Neural progenitor cell (in vitro differentiated cells): ENCODE measurements around the gene DLG3. TPM values are rescaled to one million over a fixed set of nuclear protein-coding genes. Genes with fewer than 3 reads are reported as not detected.

Experiments
- DNase-seq: peaks from one replicate; pipeline ENCODE4 v3.0.0-alpha.2; 2016; ENCODE audit warnings: low spot score
- H2AFZ ChIP-seq: fragments of 200-600 bp; sonication (generic); replicated peaks from 2 replicates; pipeline ENCODE4 v1.6.1; 2016; ENCODE audit warnings: antibody characterized with exemption
- H3F3A ChIP-seq: fragments of 200-600 bp; sonication (generic); 2 replicates; pipeline ENCODE4 v1.6.1; 2016; ENCODE audit warnings: antibody characterized with exemption, low read depth
- H3K27ac ChIP-seq: fragments of 200-600 bp; sonication (generic); 2 replicates; pipeline ENCODE4 v1.5.1; 2016; ENCODE audit warnings: mild to moderate bottlenecking
- H3K27me3 ChIP-seq: fragments of 200-600 bp; sonication (generic); 2 replicates; pipeline ENCODE4 v1.6.1; 2016; ENCODE audit warnings: mild to moderate bottlenecking, moderate library complexity
- H3K36me3 ChIP-seq: fragments of 200-600 bp; sonication (generic); 2 replicates; pipeline ENCODE4 v1.5.1; 2016
- H3K4me1 ChIP-seq: fragments of 200-600 bp; sonication (generic); 2 replicates; pipeline ENCODE4 v1.6.1; 2016; ENCODE audit warnings: mixed run types
- H3K4me2 ChIP-seq: fragments of 200-600 bp; sonication (generic); 2 replicates; pipeline ENCODE4 v1.6.1; 2016
- H3K4me3 ChIP-seq: fragments of 200-600 bp; sonication (generic); 2 replicates; pipeline ENCODE4 v1.5.1; 2016
- H3K79me2 ChIP-seq: fragments of 200-600 bp; sonication (generic); 2 replicates; pipeline ENCODE4 v1.6.1; 2016; ENCODE audit warnings: low read depth
- H3K9ac ChIP-seq: fragments of 200-600 bp; sonication (generic); 2 replicates; pipeline ENCODE4 v1.6.1; 2016
- H3K9me3 ChIP-seq: fragments of 200-600 bp; sonication (generic); 2 replicates; pipeline ENCODE4 v1.5.1; 2016; ENCODE audit warnings: low read depth
- H4K20me1 ChIP-seq: fragments of 200-600 bp; sonication (generic); 2 replicates; pipeline ENCODE4 v1.6.1; 2016; ENCODE audit warnings: low read depth
- H3K27ac Mint-ChIP-seq: 3 replicates; pipeline ENCODE4 v1.8.0; 2021; ENCODE audit warnings: mixed read lengths
- H3K27me3 Mint-ChIP-seq: 2 replicates; pipeline ENCODE4 v1.8.0; 2022; ENCODE audit warnings: low read depth, mild to moderate bottlenecking, inconsistent platforms, moderate library complexity, mixed read lengths; ENCODE audit not compliant: insufficient read depth
- H3K36me3 Mint-ChIP-seq: 3 replicates; pipeline ENCODE4 v1.8.0; 2021; ENCODE audit warnings: mixed read lengths
- H3K4me1 Mint-ChIP-seq: 3 replicates; pipeline ENCODE4 v1.8.0; 2021; ENCODE audit warnings: mixed read lengths
- H3K4me3 Mint-ChIP-seq: 3 replicates; pipeline ENCODE4 v1.8.0; 2021; ENCODE audit warnings: mild to moderate bottlenecking, moderate library complexity, mixed read lengths
- H3K9me3 Mint-ChIP-seq: 3 replicates; pipeline ENCODE4 v1.8.0; 2020; ENCODE audit warnings: mixed read lengths
- EZH2 ChIP-seq: fragments of 200-600 bp; sonication (generic); IDR thresholded peaks from 2 replicates; pipeline ENCODE4 v1.6.1; 2017; ENCODE audit warnings: antibody characterized with exemption, mild to moderate bottlenecking, moderate library complexity
- EZH2phosphoT487 ChIP-seq: fragments of 200-600 bp; sonication (generic); IDR thresholded peaks from 2 replicates; pipeline ENCODE4 v1.6.1; 2017; ENCODE audit warnings: antibody characterized with exemption
- total RNA-seq: library from RNA; depleted of rRNA; stranded (reverse); fragments of >200 nt; gene quantifications from 2 replicates; pipeline ENCODE4 v1.2.3, GENCODE V29; 2015; ENCODE audit warnings: low replicate concordance
- TF ChIP-seq, protein P1 (sequence below): fragments of 200-600 bp; sonication (generic); IDR thresholded peaks from 2 replicates; pipeline ENCODE4 v1.5.1; 2017; ENCODE audit warnings: antibody characterized with exemption, mild to moderate bottlenecking

Gene DLG3
- total RNA-seq, 1 donor from 2014 or later = 90.5 TPM

- H3F3A ChIP-seq = no peaks in the 10 kb centered on the region
- no peak overlapping the region for H3K9ac ChIP-seq
- no peaks in the 10 kb centered on the region for H4K20me1 ChIP-seq
- no peak overlapping the region for H3K27ac Mint-ChIP-seq
- no peaks in the 10 kb centered on the region for H3K36me3 Mint-ChIP-seq
- H3K4me1 ChIP-seq = no peaks in the 10 kb centered on the region
- H3K27me3 ChIP-seq = no peaks in the 10 kb centered on the region
- peaks cover 5% of the 10 kb centered on the region for H3K27me3 Mint-ChIP-seq
- H3K4me2 ChIP-seq = no peak overlapping the region
- no peaks in the 10 kb centered on the region for H3K4me1 Mint-ChIP-seq
- H3K27ac ChIP-seq = no peak overlapping the region
- no peak for DNase-seq
- no peak overlapping the region for H2AFZ ChIP-seq
- no peaks in the 10 kb centered on the region for H3K36me3 ChIP-seq
- H3K79me2 ChIP-seq = no peaks in the 10 kb centered on the region
- TF ChIP-seq, protein P1, sequence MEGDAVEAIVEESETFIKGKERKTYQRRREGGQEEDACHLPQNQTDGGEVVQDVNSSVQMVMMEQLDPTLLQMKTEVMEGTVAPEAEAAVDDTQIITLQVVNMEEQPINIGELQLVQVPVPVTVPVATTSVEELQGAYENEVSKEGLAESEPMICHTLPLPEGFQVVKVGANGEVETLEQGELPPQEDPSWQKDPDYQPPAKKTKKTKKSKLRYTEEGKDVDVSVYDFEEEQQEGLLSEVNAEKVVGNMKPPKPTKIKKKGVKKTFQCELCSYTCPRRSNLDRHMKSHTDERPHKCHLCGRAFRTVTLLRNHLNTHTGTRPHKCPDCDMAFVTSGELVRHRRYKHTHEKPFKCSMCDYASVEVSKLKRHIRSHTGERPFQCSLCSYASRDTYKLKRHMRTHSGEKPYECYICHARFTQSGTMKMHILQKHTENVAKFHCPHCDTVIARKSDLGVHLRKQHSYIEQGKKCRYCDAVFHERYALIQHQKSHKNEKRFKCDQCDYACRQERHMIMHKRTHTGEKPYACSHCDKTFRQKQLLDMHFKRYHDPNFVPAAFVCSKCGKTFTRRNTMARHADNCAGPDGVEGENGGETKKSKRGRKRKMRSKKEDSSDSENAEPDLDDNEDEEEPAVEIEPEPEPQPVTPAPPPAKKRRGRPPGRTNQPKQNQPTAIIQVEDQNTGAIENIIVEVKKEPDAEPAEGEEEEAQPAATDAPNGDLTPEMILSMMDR = no peak
- TF ChIP-seq EZH2phosphoT487 (no peak), EZH2 (no peak)
- H3K4me3 Mint-ChIP-seq = no peak overlapping the region
- no peak overlapping the region for H3K4me3 ChIP-seq
- peaks cover 4% of the 10 kb centered on the region for H3K9me3 Mint-ChIP-seq
- peaks cover 2% of the 10 kb centered on the region for H3K9me3 ChIP-seq
Observed at GRCh38 chrX:70553516-70553915, 108.9 kb downstream of the DLG3 start.

GRCh38 chrX:70554081-70554480 lies 109.4 kb downstream of the DLG3 start:
- TF ChIP-seq, protein P1 = peak; percentile 19
- no peak for TF ChIP-seq EZH2
- Mint-ChIP-seq H3K4me3 (no peak overlapping the region), H3K36me3 (no peaks in the 10 kb centered on the region), H3K27me3 (peaks cover 5% of the 10 kb centered on the region), H3K4me1 (no peaks in the 10 kb centered on the region), H3K9me3 (peaks cover 4% of the 10 kb centered on the region), H3K27ac (no peak overlapping the region)
- Histone ChIP-seq H4K20me1 (no peaks in the 10 kb centered on the region), H3K9ac (no peak overlapping the region), H3K4me3 (no peak overlapping the region), H3K27me3 (no peaks in the 10 kb centered on the region), H3F3A (no peaks in the 10 kb centered on the region), H3K4me1 (no peaks in the 10 kb centered on the region), H3K36me3 (no peaks in the 10 kb centered on the region), H3K9me3 (peaks cover 5% of the 10 kb centered on the region), H3K79me2 (no peaks in the 10 kb centered on the region), H2AFZ (no peak overlapping the region), H3K27ac (no peak overlapping the region), H3K4me2 (no peak overlapping the region)
- no peak for DNase-seq

- no peaks in the 10 kb centered on the region for H4K20me1 ChIP-seq
- no peak for TF ChIP-seq EZH2phosphoT487
- TF ChIP-seq EZH2 = no peak
- TF ChIP-seq, protein P1 = no peak
Observed at GRCh38 chrX:70554523-70554922, 109.9 kb downstream of the DLG3 start.

More at GRCh38 chrX:70554523-70554922, 109.9 kb downstream of the DLG3 start:
- peaks cover 9% of the 10 kb centered on the region for H3K9me3 ChIP-seq
- no peak overlapping the region for H3K4me3 Mint-ChIP-seq
- H3K27me3 ChIP-seq = no peaks in the 10 kb centered on the region
- no peak overlapping the region for H3K27ac Mint-ChIP-seq
- H3K36me3 ChIP-seq = no peaks in the 10 kb centered on the region
- peaks cover 5% of the 10 kb centered on the region for H3K27me3 Mint-ChIP-seq
- no peak overlapping the region for H3K4me2 ChIP-seq
- no peaks in the 10 kb centered on the region for H3K4me1 Mint-ChIP-seq
- no peak overlapping the region for H2AFZ ChIP-seq
- no peaks in the 10 kb centered on the region for H3K4me1 ChIP-seq
- H3K9me3 Mint-ChIP-seq = peaks cover 4% of the 10 kb centered on the region
- H3K36me3 Mint-ChIP-seq = no peaks in the 10 kb centered on the region
- no peaks in the 10 kb centered on the region for H3K79me2 ChIP-seq
- no peak overlapping the region for H3K9ac ChIP-seq
- no peak for DNase-seq
- no peak overlapping the region for H3K4me3 ChIP-seq
- H3K27ac ChIP-seq = no peak overlapping the region
- H3F3A ChIP-seq = no peaks in the 10 kb centered on the region
